T47D (cell line): ENCODE results near the gene CMKLR1.

ENCODE experiments used
- DNase-seq, 2 experiments: peaks; one replicate each; pipeline versions ENCODE4 v3.0.0 to v3.0.0-alpha.2; 2011 to 2012; ENCODE audit warnings: low read depth in 1 of 2, low spot score in 1 of 2
- JUND ChIP-seq: IDR thresholded peaks from 2 replicates; pipeline ENCODE4 v1.6.1; 2012; ENCODE audit warnings: low read depth
- in situ Hi-C: cut with HindIII; loops from 2 replicates; pipeline ENCODE4 v1.10.0; 2016; ENCODE audit warnings: low sequenced_read_pairs, low pct_unique_long_range_greater_than_20kb

CMKLR1 gene

GRCh38 chr12:108341854-108342847 is 3.0 kb upstream of the CMKLR1 start:
- TF ChIP-seq JUND = no peak
- in situ Hi-C loops = no loop called here
- DNase-seq = no peak

- no peak for DNase-seq
- TF ChIP-seq JUND = no peak
- in situ Hi-C loops = no loop called here
Measured at GRCh38 chr12:108341356-108341755, 2.2 kb upstream of the CMKLR1 start.

- in situ Hi-C loops = no loop called here
- no peak for DNase-seq
- no peak for TF ChIP-seq JUND
Measured at GRCh38 chr12:108340037-108340436, 926 bp upstream of the CMKLR1 start.

- in situ Hi-C loops = no loop called here
- TF ChIP-seq JUND = no peak
- DNase-seq = peak; percentile 31 to 42
Measured at GRCh38 chr12:108337235-108338223, 1.6 kb downstream of the CMKLR1 start.

GRCh38 chr12:108335349-108336119 is 3.6 kb downstream of the CMKLR1 start:
- no peak for DNase-seq
- no peak for TF ChIP-seq JUND
- in situ Hi-C loops = no loop called here

GRCh38 chr12:108333898-108334699 is 5.0 kb downstream of the CMKLR1 start:
- no peak for TF ChIP-seq JUND
- DNase-seq = no peak

GRCh38 chr12:108332791-108333382 is 6.2 kb downstream of the CMKLR1 start:
- in situ Hi-C loops = no loop called here
- no peak for DNase-seq
- no peak for TF ChIP-seq JUND

More at GRCh38 chr12:108333898-108334699, 5.0 kb downstream of the CMKLR1 start:
- in situ Hi-C loops = no loop called here

- no peak for DNase-seq
- in situ Hi-C loops = no loop called here
Measured at GRCh38 chr12:108328420-108328819, 10.7 kb downstream of the CMKLR1 start.

GRCh38 chr12:108327621-108328344 is 11.3 kb downstream of the CMKLR1 start:
- no peak for TF ChIP-seq JUND
- DNase-seq = no peak
- in situ Hi-C loops = no loop called here

More at GRCh38 chr12:108328420-108328819, 10.7 kb downstream of the CMKLR1 start:
- no peak for TF ChIP-seq JUND

GRCh38 chr12:108326254-108326750 is 12.8 kb downstream of the CMKLR1 start:
- DNase-seq = no peak
- in situ Hi-C loops = no loop called here
- TF ChIP-seq JUND = no peak
